ENCODE data around the gene ABHD12.
A peak's percentile ranks its signal among the peaks of the same experiment; 100 is the strongest.

DNA sequence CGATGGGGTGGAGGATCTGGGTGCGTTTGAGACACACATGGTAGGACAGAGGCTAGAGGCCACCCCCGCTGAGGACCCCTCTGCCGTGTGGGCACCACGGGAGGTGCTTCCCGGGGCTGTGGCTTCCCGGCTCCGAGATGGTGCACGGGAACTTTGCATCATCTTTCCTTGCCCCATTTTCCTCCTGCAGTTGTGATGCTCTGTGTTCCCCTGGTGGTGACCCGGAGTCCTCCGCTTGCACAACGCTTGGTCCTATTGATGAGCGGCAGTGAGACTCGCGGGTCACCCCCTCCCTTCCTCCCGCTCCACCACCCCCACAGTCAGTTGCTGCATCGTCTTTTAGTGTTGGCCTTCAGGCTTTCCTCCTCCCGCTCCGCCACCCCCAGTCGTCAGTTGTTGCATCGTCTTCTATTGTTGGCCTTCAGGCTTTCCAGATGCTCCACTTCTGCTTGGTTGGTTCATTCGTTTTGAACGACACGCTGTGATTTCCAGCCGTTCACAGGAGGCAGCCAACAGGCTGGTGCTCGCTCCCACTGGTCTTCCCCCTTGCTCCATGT is 105.5 kb downstream of the ABHD12 start:
- no peak for TF ChIP-seq EZH2 (IDR thresholded peaks at IDR 0.05; ENCODE audit: borderline replicate concordance, low read depth, low read length, poor library complexity, severe bottlenecking)
- TF ChIP-seq CTCF (conservative IDR thresholded peaks at IDR 0.05; ENCODE audit: low read depth, low read length) = 0 out of 2 replicates have a peak, but pooled peaks have one; percentile 23

Data from A673 (cell line).